ENCODE results near the gene ABCC4.

The ABCC4 gene

DNA sequence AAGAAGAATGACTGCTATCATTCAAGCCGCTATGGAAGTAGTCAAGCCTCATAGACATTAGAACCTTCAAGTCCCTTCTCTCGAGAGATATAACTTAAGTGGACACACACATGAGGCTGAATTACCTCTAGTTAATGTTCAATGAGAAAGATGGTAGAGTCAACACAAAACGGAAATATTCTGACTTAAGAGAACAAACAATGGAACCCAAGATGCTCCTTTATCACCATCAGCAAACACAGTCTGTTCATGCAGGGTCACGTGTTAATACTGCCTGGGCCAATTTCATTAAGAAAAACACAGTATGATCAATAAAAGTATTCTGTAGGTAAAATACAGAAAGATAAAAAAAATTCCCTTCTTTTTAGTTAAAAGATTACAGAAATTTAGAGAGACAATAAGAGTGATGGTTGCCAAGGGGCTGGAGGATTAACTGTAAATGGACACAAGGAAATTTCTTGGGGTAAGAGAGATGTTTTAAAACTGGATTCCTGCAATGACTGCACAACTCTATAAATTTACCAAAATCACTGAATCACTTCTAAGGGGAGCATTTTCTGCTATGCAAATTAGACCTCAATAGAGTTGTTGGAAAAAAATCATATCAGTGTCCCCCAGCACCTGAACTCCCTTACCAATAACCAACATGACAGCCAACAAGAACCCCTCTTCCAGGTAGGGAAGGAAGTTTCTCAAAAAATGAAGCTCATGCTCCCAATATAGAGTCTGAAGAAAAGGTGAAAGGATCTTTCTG is 256.6 kb downstream of the ABCC4 start:
- DNase-seq (ENCODE audit: low read depth): no peak

DNA sequence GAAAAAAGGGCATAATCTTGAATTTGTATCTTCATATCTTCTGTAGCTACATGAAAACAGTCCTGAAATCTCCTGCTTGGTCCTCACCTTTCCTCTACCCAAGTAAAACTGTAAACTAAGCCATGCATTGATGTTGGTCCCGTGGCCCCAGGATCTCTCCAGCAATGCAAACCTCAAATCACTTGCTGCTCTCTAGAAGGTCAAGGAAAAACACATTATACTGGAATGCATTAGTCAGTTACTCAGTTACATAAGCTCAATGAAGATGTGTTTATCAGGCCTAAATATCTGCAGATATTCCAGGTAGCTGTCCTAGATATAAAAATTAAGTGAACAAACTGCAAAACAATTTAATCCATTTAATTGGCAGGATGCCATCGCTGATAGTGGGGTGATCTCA is 261.8 kb downstream of the ABCC4 start:
- no peak for DNase-seq (ENCODE audit: low read depth)

DNA sequence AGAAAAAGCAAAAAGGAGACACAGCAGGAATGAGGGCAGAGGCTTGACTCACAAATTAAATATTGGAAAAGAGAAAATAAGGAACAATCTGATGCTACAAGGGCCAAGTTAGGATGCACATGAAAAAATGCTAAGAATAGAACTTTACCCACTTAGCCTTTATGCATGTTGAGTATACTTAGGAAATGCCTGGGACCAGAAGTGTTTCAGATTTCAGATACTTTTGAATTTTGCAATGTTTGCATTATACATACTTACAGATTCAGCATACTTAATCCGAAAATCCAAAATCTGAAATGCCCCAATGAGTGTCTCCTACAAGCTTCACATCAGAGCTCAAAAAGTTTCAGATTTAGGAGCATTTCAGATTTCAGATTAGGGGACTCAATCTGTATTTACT is 262.3 kb downstream of the ABCC4 start:
- DNase-seq (ENCODE audit: low read depth): no peak

DNA sequence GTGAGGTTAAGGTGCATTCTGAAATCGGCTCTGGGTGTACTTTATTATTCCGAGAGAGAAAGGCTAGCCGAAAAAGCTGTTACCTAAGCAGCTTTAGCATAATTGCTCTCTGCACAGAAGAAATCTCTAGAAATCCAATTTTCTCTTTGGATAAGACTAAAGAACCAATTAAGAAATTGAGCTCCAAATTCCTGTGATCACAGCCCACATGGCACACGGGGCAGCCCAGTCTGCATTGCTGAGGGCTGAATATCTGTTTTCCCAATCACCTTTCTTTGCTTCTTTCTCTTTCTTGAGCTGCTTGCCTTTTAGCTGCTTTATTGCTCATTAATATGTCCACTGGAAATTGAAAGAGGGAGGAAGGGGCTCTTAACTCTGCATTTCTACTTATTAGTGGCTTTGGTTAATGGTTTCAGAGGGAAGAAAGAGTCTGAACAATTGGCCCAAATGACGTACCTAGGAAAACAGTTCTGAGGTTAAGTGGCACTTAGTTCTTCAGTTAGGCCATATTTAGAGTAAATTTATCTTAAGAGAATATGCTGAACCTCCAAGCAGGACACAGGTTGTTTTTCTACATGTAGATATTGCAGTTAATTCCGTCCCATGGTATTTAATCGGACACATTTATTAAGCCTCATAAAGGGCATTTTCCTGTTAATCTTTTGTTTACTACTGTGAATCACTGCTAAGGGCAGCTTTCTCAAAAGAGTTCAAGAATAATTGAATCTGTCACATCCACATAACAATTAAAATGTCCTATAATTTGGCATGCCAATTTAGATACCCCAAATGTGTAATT is 265.7 kb downstream of the ABCC4 start:
- no peak for DNase-seq (ENCODE audit: low read depth)

DNA sequence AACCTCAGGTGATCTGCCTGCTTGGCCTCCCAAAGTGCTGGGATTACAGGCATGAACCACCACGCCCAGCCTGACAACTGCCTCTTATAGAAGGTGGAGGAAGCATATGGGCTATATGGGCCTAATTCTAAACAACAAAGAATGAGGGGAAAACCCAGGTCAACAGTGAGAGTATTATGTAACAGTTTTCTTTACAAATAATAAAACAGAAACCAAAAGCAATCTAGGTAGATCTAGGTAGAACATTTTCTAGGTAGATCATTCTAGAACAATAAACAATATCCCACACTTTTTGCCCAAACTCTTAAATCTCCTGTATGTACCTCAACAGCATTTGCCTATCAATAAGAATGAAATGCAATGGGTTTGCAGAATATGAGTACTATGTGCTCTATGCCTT is 267.4 kb downstream of the ABCC4 start:
- no peak for DNase-seq (ENCODE audit: low read depth)

DNA sequence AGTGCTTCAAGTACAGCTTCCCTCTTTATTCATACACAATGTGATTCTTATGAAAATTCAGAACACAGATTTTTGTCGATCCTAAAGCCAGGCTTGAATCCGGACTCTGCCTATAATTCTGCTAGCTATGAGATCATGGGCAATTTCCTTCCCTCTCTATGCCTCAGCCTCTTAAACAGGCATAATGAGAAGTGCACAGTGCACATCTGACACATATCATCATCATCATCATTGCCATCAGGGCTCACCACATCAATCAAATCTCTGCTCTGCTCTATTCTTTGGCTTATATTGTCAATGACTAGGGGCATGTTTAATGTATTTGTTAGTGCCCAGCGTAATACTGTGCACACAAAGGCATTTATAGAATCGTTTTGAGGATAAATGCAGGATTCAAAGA is 269.1 kb downstream of the ABCC4 start:
- DNase-seq (ENCODE audit: low read depth): no peak

DNA sequence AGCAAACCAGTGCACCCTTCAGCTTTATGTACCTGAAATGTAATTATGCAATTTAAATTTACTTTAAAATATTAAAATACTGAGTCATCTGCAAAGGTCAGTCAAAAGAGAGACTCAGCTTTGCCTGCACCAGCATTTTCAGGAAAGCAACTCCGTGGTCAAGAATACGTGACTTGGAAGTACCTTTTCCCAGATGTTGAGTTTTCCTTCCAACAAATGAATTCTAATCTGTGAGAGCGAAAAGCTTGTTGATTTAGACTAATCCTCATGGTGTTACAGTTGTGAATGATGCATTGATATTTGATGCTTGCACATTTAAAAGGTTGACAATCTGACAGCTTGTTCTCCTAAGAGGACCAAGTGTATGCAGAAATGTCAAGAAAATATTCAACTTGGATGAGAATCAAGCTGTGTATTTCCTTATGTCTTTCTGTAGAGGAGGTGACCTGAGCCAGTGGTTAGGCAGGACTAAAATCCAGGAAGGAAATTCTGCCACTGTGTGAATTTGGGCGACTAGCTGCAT is 270.4 kb downstream of the ABCC4 start:
- DNase-seq (ENCODE audit: low read depth): no peak

DNA sequence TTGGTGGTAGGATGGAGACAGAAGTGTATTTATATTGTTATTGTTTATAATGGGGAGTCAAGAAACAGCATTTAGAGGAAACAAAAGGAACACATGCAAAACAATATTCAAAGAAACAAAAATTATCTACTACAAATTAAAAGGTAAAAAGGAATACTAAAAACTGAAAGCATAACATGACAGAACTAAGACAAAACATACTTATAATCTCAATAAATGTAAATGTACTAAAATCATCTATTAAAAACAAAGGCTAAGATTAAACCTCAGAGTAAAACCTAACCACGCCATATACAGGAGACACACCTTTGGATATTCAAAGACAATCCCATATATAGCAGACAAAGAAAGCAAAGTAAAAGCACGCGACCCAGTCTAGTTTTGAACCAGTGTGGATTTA is 273.6 kb downstream of the ABCC4 start:
- DNase-seq (ENCODE audit: low read depth): no peak

DNA sequence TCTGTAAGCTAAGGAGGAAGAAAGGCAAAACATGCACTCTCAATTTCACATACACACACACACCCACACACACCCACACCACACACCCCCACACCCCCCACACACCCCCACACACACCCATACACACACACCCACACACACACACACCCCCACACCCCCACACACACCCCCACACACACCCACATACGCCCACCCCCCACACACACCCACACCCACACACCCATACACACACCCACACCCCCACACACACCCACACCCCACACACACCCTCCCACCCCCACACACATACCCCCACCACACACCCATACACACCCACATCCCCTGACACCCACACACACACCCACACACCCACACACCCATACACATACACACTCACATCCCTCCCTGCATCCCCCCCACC is 276.1 kb downstream of the ABCC4 start:
- DNase-seq (ENCODE audit: low read depth): no peak

DNA sequence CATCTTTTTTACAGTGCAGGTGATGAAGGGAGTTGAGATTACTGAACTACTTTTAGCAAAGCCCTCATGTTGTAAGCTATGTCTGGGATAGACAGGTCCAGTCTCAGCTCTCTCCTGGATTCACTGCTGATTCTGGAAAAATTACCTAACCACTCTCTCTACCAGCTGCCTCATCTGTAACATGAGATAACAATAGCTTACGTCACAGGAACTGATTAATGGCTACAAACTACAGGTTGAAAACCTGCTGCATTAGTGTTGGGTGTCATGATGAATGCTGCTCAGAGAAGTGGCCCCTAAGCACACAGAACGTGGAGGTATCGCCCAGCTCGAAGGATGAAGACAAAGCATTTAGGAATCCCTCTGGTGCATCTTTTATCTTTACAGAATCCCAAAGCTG is 277.8 kb downstream of the ABCC4 start:
- DNase-seq (ENCODE audit: low read depth): no peak

DNA sequence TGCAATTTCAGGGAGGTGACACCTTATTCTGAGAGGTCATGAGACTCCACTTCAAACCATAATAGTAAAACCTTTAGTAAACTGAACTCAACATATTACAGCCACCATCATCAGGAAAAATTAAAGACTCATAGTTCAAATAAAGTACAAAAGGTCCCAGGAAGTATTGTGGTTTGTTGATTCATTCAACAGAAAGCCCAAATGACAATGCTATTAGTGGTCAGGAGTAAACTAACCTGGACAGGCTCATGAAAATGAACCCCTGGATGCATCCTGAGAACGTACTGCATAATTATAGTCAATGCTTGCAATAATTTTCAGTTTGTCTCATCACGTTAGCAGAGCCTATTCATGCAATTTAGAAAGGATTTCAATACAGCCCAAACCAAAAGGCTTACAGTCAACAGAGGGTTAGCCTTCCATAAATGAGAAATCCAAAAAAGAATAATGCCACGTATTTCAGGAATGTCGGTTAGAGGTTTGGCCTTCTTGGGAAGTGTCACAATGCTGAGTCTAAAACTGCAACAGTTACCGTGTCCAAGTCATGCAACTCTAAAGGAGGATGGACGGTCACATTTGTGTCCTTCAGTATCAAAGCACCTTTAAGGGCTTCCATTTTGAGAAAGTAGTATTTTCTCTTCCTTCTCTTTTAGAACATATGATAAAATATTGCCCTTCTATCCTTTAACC is 280.8 kb downstream of the ABCC4 start:
- DNase-seq (ENCODE audit: low read depth): no peak

DNA sequence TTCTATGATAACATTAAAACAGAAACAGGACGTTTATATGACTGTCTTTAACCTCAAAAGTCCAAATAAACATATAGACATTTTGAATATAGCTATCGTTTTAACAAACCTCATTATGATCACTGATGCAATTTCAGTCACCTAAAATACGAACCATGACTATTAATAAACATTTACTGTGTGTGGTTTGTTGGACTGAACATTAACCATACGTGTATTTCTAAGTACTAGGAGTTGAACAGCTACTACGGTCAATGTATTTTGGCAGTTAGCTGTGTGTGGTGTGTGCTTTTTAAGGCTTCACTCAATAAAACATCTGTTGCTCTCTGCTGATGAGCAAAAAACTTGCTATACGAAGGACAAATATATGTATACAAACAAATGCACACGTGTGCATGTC is 281.4 kb downstream of the ABCC4 start:
- no peak for DNase-seq (ENCODE audit: low read depth)

DNA sequence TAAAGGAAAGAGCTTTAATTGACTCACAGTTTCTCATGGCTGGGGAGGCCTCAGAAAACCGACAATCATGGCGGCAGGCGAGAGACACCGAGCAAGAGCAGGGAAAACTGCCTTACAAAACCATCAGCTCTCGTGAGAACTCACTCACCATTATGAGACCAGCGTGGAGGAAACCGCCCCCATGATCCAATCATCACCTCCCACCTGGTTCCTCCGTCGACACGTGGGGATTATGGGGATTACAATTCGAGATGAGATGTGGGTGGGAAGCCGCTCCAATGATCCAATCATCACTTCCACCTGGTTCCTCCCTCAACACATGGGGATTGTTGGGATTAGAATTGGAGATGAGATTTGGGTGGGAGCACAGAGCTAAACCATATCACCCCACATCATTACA is 293.9 kb downstream of the ABCC4 start:
- DNase-seq (ENCODE audit: low read depth): no peak

DNA sequence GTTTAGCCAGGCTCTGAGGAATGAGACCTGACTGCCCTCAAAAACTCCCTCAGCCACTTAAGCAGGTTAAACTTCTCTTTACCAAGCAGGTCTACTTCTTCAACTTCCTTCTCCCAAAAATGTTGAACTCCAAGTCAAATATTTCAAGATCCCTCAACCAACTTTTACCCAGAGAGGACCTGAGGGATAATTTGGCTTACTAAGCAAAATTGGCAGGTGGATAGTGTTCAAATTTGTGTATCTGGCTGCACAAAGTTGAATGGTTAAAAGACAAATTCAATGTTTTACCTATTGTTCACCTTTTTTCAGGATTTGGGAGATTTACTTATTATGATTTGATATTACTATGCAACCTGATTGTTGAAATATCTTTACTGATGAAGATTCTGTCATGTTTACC is 296.0 kb downstream of the ABCC4 start:
- no peak for DNase-seq (ENCODE audit: low read depth)

DNA sequence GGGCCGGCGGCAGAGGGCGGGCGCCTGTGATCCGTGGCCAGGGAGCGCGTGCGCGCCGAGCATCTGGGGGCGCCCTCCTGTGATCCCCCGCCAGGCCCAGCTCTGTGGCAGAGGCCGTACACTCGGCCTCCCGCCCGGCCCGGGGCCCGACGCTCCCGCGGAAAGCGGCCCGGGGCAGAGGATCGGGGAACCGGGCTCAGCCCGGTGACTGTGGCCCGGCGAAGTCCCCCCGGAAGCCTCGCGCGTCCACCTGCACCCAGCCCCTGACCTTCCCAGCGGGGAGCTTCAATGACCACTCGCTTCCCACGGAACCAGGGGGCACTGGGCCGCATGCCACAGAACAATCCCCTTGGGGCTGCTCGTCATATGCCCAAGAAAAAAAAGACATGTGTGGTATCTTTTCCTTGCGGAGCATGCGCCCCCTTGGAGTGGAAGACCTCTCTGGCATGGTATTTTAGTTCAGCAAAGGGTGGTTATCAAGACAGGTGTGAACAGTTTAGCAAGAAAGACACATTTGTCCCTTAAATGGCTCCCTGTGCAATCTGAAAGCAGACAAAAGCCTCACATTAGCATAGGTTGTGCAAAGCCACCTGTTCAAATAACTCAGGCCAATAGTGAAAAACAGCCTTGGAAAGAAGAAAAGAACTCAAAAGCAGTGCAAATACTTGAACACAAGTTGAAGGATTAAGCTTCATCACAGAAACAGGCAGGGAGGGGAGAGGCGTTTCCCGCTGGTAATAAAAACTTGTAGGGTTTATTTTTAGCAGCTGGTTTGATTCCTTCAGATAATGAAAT is 298.0 kb downstream of the ABCC4 start:
- no peak for DNase-seq (ENCODE audit: low read depth)

DNA sequence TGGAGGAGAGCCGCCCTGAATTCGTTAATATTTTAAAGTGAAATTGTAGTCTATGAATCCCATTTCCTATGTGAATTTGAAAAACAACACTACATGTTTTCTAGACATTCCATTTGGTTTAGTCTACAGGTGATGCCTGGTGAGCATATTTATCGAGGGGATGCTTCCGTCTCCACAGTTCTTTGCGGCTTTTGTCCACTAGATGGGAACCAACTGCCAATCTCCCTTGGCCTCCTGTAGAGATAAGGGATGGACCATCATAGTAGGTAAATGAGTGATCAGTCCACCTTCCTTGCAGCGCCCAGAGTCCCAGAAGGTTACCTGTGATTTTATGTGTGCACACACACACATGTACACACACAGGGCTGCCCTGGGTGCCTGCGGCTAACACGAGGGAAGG is 299.1 kb downstream of the ABCC4 start:
- no peak for DNase-seq (ENCODE audit: low read depth)

DNA sequence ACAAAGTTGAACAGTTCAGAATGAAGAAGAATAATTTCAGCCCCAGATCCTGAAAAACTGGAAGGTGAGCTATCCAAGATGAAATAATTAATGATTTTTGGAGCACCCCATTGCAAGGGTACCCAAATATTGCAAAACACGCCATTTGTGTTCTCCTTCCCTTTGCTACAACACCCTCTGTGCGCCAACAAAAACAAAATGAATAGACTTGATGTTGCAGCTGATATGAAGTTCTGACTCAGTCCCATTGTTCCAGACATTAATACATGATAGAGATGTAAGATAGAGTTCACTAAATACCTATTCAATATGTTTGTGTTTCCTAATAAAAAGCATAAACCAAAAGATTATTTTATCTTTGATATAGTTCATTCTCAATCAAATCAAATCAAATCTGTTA is 301.4 kb downstream of the ABCC4 start:
- no peak for DNase-seq (ENCODE audit: low read depth)

DNA sequence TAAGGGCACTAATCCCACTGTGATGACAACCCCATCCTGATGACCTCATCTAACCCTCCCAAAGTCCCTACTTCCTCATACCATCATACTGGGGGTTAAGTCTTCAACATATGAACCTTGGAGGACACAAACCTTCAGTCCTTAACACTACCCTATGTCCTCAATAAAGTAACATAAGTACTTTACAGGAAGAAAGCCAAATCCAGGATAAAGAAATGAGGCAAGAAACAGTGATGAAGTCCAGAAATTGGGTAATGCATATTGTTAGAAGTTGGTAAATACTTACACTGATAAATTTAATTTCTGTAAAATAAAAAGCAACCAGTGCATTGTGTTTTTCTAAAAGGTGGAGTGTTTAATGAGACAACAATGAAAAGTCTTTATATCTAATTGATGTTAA is 304.1 kb downstream of the ABCC4 start:
- no peak for DNase-seq (ENCODE audit: low read depth)

DNA sequence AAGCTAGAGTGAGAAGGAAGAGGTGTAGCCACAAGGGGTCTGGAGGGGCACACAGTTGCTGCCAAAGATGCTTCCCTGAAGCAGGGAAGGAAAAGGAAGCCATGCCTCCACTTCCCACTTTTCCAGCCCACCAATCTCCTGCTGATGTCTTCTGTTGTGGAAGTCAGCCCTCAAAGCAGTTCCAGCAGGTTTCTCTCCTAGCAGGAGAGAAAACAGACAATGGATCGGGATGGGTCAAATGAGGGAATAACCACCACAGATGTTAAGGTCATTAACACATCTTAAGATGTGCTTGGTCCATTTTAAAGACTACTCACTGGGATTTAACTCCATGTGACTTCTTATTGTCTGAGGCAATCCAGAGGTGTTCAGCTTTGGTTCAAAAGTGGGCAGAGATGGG is 304.8 kb downstream of the ABCC4 start:
- DNase-seq (ENCODE audit: low read depth): no peak

DNA sequence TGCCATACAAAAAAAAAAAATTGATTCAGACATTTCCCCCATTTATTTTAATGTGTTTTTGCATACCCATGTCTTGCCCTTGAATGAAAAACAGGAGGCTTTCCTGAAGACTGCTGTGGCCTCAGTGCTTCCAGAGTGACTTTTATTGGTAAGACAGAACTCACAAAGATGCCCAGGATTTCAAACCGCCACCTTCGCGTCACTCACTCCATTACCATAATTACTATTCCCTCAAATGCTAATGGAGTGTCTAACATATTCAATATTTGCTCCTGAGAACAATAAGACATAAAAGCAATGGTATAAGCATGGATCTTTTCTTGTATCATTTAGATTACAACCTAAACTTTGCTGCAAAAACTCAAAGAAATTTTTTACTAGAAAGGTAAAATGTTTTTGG is 306.7 kb downstream of the ABCC4 start:
- no peak for DNase-seq (ENCODE audit: low read depth)

DNA sequence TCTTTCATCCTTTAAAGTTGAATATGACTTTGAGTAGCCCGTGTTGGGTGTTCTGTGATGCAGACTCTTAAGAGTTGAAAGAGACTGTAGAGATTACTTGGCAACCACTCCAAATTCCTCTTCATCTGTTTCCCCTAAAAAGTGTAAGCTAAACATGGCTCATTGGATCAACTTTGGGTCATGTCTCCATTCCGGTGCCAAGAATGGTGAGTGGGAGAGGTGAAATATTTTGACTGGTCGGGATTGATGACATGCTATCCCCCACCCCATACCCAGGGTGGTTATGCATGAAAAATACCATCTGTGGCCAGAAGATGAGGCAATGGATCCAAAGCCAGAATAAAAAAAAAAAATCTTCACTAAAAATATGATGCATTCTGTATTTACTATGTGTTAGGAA is 307.6 kb downstream of the ABCC4 start:
- DNase-seq (ENCODE audit: low read depth): no peak
